B cell (primary cell): ENCODE data around the gene ELFN1. TPM values are rescaled to one million over a fixed set of nuclear protein-coding genes. Genes with fewer than 3 reads are reported as not detected.

Experiments used
- ATAC-seq: fragments of 200-7000 bp; cut with Tn5 transposase; one replicate; pipeline ENCODE4 v1.10.0; 2021; ENCODE audit warnings: low read depth, mild to moderate bottlenecking, moderate number of reproducible peaks, moderate library complexity
- CTCF ChIA-PET: fragments of 350-600 bp; sonication (Branson Sonifier 250); formaldehyde crosslinking; loops from one replicate; lab custom pipeline; 2021; ENCODE audit warnings: antibody characterized with exemption, inconsistent platforms; lab: Charles Lee
- POLR2A ChIA-PET: fragments of 350-600 bp; sonication (Branson Sonifier 250); formaldehyde crosslinking; loops from one replicate; lab custom pipeline; 2021; ENCODE audit warnings: antibody characterized with exemption; lab: Charles Lee
- DNase-seq: peaks from one replicate; pipeline ENCODE4 v3.0.0; 2013
- H2AFZ ChIP-seq: 2 replicates; pipeline ENCODE4 v1.6.1; 2012; ENCODE audit warnings: mild to moderate bottlenecking, low read depth, low read length; ENCODE audit not compliant: insufficient read depth, poor library complexity, severe bottlenecking
- H3K27ac ChIP-seq, 2 donors: 1 replicate in 1 of 2; 2 replicates in 1 of 2; pipeline ENCODE4 v1.5.1; 2012 to 2013; ENCODE audit warnings: low read length in 2 of 2, mild to moderate bottlenecking in 2 of 2, moderate library complexity in 1 of 2
- H3K27me3 ChIP-seq, 4 experiments: fragments of 200-600 bp in 1 of 4; sonication (generic) in 1 of 4; replicated peaks in 1 of 4; 1 replicate in 2 of 4; 2 replicates in 2 of 4; pipeline versions ENCODE4 v1.6.1 to v1.7.0; 2013 to 2016; ENCODE audit warnings: low read length in 3 of 4, mild to moderate bottlenecking in 2 of 4, mixed read lengths in 1 of 4, moderate library complexity in 1 of 4; ENCODE audit not compliant: insufficient read depth in 4 of 4, control insufficient read depth in 3 of 4; ENCODE audit errors: control extremely low read depth in 1 of 4
- H3K36me3 ChIP-seq, 2 experiments: replicated peaks in 1 of 2; 1 replicate in 1 of 2; 2 replicates in 1 of 2; pipeline versions ENCODE4 v1.6.1 to v1.7.1; 2013; ENCODE audit warnings: low read length in 1 of 2; ENCODE audit not compliant: insufficient read depth in 2 of 2, control insufficient read depth in 1 of 2; ENCODE audit errors: control extremely low read depth in 1 of 2, extremely low read depth in 1 of 2
- H3K4me1 ChIP-seq, 2 donors: fragments of 200-600 bp in 1 of 2; sonication (generic) in 1 of 2; 1 replicate in 1 of 2; 2 replicates in 1 of 2; pipeline versions ENCODE4 v1.5.1 to v1.6.1; 2013 to 2017; ENCODE audit warnings: low read length in 2 of 2; ENCODE audit not compliant: control insufficient read depth in 2 of 2, insufficient read depth in 2 of 2
- H3K4me2 ChIP-seq: replicated peaks from 2 replicates; pipeline ENCODE3; 2012; ENCODE audit warnings: mild to moderate bottlenecking, low read depth, low read length; ENCODE audit not compliant: poor library complexity, severe bottlenecking
- H3K4me3 ChIP-seq, 5 experiments: fragments of 200-600 bp in 1 of 5; sonication (generic) in 1 of 5; 1 replicate in 3 of 5; 2 replicates in 2 of 5; pipeline versions ENCODE4 v1.5.1 to v1.7.0; 2011 to 2016; ENCODE audit warnings: low read length in 4 of 5, mild to moderate bottlenecking in 4 of 5, low read depth in 2 of 5, control low read depth in 1 of 5, moderate library complexity in 1 of 5; ENCODE audit not compliant: insufficient read depth in 1 of 5; ENCODE audit errors: control extremely low read depth in 1 of 5, extremely low read depth in 1 of 5
- H3K79me2 ChIP-seq: fragments of 200-600 bp; sonication (generic); one replicate; pipeline ENCODE4 v1.6.0; 2016; ENCODE audit warnings: low read length; ENCODE audit not compliant: control insufficient read depth, insufficient read depth
- H3K9ac ChIP-seq: fragments of 200-600 bp; sonication (generic); 2 replicates; pipeline ENCODE4 v1.6.1; 2017; ENCODE audit warnings: mild to moderate bottlenecking, low read length, moderate library complexity
- H3K9me3 ChIP-seq, 3 donors: one replicate each; pipeline versions ENCODE4 v1.6.1 to v1.7.1; 2013; ENCODE audit warnings: low read length in 2 of 3; ENCODE audit not compliant: control insufficient read depth in 2 of 3, insufficient read depth in 1 of 3; ENCODE audit errors: control extremely low read depth in 1 of 3
- H4K20me1 ChIP-seq: 2 replicates; pipeline ENCODE4 v1.6.0; 2012; ENCODE audit warnings: mild to moderate bottlenecking, low read length; ENCODE audit not compliant: insufficient read depth, control insufficient read depth, poor library complexity, severe bottlenecking
- H3K27ac Mint-ChIP-seq: one replicate; pipeline ENCODE4 v1.8.0; 2021; ENCODE audit warnings: mixed read lengths
- H3K27me3 Mint-ChIP-seq: one replicate; pipeline ENCODE4 v1.8.0; 2021; ENCODE audit warnings: mixed read lengths
- H3K4me1 Mint-ChIP-seq: one replicate; pipeline ENCODE4 v1.8.0; 2021; ENCODE audit warnings: mixed read lengths
- H3K4me3 Mint-ChIP-seq: one replicate; pipeline ENCODE4 v1.8.0; 2021; ENCODE audit warnings: mixed read lengths
- H3K9me3 Mint-ChIP-seq: one replicate; pipeline ENCODE4 v1.8.0; 2022; ENCODE audit warnings: mixed read lengths; ENCODE audit not compliant: insufficient read depth
- CTCF ChIP-seq: fragments of 200-600 bp; IDR thresholded peaks from one replicate; pipeline ENCODE4 v1.8.0; 2022; ENCODE audit warnings: antibody characterized with exemption, mild to moderate bottlenecking
- EZH2 ChIP-seq: IDR thresholded peaks from 2 replicates; pipeline ENCODE4 v1.6.1; 2012; ENCODE audit warnings: borderline replicate concordance, low read depth, mild to moderate bottlenecking, moderate library complexity, low read length; ENCODE audit not compliant: insufficient read depth, poor library complexity, severe bottlenecking
- WGBS: methylation state at CpG from one replicate; pipeline ENCODE4 v1.1.5; 2013; ENCODE audit warnings: missing lambda C conversion rate; ENCODE audit not compliant: insufficient coverage; 5-methylcytosine and 5-hydroxymethylcytosine counted together
- intact Hi-C: fragments of 100-400 bp; cut with micrococcal nuclease; formaldehyde crosslinking; loops from one replicate; pipeline ENCODE4 v1.10.0; 2022
- polyA plus RNA-seq: library from polyadenylated mRNA; depleted of rRNA; stranded (reverse); fragments of >200 nt; gene quantifications from 2 replicates; pipeline ENCODE4 v1.2.3, GENCODE V29; 2012
- total RNA-seq, 2 donors: library from RNA; stranded (reverse); fragments of 120-200 nt in 1 of 2; gene quantifications; 1 replicate in 1 of 2; 2 replicates in 1 of 2; pipeline versions ENCODE4 v1.2.3 to v1.2.4, GENCODE V29; 2013 to 2022

The ELFN1 gene
- total and polyA plus RNA-seq, 2 donors (not counting 1 experiment from before 2014, with no cell fraction given), result 0.12 TPM; not detected in 1

- no peaks in the 10 kb centered on the region for H3K79me2 ChIP-seq
- CTCF ChIA-PET, result no interaction called here
Measured at GRCh38 chr7:1694611-1695511, 24.8 kb downstream of the ELFN1 start.

More at GRCh38 chr7:1694611-1695511, 24.8 kb downstream of the ELFN1 start:
- intact Hi-C loops, result no loop called here
- H3K27ac Mint-ChIP-seq, result no peak overlapping the region
- whole genome bisulfite sequencing, result 90% methylated on average over 31 of the region's 31 CpGs
- ATAC-seq (no peak), DNase-seq (no peak)
- peaks cover 0 to 8% (median 0%) of the 10 kb centered on the region in 4 experiments for H3K27me3 ChIP-seq
- no peak overlapping the region for H2AFZ ChIP-seq
- H3K27ac ChIP-seq, result no peak overlapping the region
- H3K4me2 ChIP-seq, result no peak overlapping the region
- H3K9me3 ChIP-seq, result no peaks in the 10 kb centered on the region
- H3K36me3 ChIP-seq, result no peaks in the 10 kb centered on the region
- no peaks in the 10 kb centered on the region for H3K9me3 Mint-ChIP-seq
- no peaks in the 10 kb centered on the region for H4K20me1 ChIP-seq
- H3K27me3 Mint-ChIP-seq, result peaks cover 25% of the 10 kb centered on the region
- no peaks in the 10 kb centered on the region for H3K4me1 ChIP-seq
- TF ChIP-seq CTCF (no peak), EZH2 (no peak)
- H3K4me1 Mint-ChIP-seq, result no peaks in the 10 kb centered on the region
- POLR2A ChIA-PET, result no interaction called here
- H3K4me3 Mint-ChIP-seq, result no peak overlapping the region
- no peak overlapping the region for H3K9ac ChIP-seq
- H3K4me3 ChIP-seq, result no peak overlapping the region
